GM18502 (cell line): ENCODE data around the gene FRMD1.

Experiments used
- ATAC-seq: cut with Tn5 transposase; IDR thresholded peaks from one replicate; pipeline ENCODE4 v1.9.1; 2021; ENCODE audit warnings: mild to moderate bottlenecking; ENCODE audit not compliant: unreplicated experiment, poor library complexity

Gene FRMD1

GRCh38 chr6:168032005-168032760 is 46.8 kb downstream of the FRMD1 start:
- no peak for ATAC-seq

GRCh38 chr6:168031411-168031971 is 47.5 kb downstream of the FRMD1 start:
- ATAC-seq: no peak

- no peak for ATAC-seq
Measured at GRCh38 chr6:168030908-168031307, 48.1 kb downstream of the FRMD1 start.

GRCh38 chr6:168030218-168030746 is 48.7 kb downstream of the FRMD1 start:
- no peak for ATAC-seq

GRCh38 chr6:168029459-168030217 is 49.4 kb downstream of the FRMD1 start:
- no peak for ATAC-seq

- no peak for ATAC-seq
Measured at GRCh38 chr6:168028181-168028580, 50.8 kb downstream of the FRMD1 start.

GRCh38 chr6:168027521-168027920 is 51.5 kb downstream of the FRMD1 start:
- ATAC-seq: no peak

GRCh38 chr6:168026925-168027324 is 52.1 kb downstream of the FRMD1 start:
- no peak for ATAC-seq

- ATAC-seq: no peak
Measured at GRCh38 chr6:168025831-168026710, 52.9 kb downstream of the FRMD1 start.

- no peak for ATAC-seq
Measured at GRCh38 chr6:168024951-168025510, 54.0 kb downstream of the FRMD1 start.

- ATAC-seq: no peak
Measured at GRCh38 chr6:168022488-168023321, 56.3 kb downstream of the FRMD1 start.

GRCh38 chr6:168021581-168021980 is 57.4 kb downstream of the FRMD1 start:
- no peak for ATAC-seq

- ATAC-seq: no peak
Measured at GRCh38 chr6:168020242-168020641, 58.8 kb downstream of the FRMD1 start.

GRCh38 chr6:168018664-168019063 is 60.3 kb downstream of the FRMD1 start:
- no peak for ATAC-seq

- no peak for ATAC-seq
Measured at GRCh38 chr6:168017629-168018028, 61.4 kb downstream of the FRMD1 start.

GRCh38 chr6:168016721-168017525 is 62.1 kb downstream of the FRMD1 start:
- ATAC-seq: no peak

- ATAC-seq: no peak
Measured at GRCh38 chr6:168016176-168016620, 62.8 kb downstream of the FRMD1 start.
